PC-9 (cell line): ENCODE results near the gene CSF1R. TPM values are rescaled to one million over a fixed set of nuclear protein-coding genes. Genes with fewer than 3 reads are reported as not detected.

ENCODE experiments used
- BruUV-seq: library from RNA; stranded (reverse); fragments of 400-500 nt; replicated peaks from 2 replicates; lab custom pipeline; 2021; lab: Mats Ljungman, UMichigan
- CTCF ChIA-PET: fragments of 300-600 bp; sonication (Branson Sonifier 250); formaldehyde crosslinking; loops from one replicate; lab custom pipeline; 2022; ENCODE audit warnings: antibody characterized with exemption; lab: Charles Lee
- POLR2A ChIA-PET: fragments of 300-600 bp; sonication (Branson Sonifier 250); formaldehyde crosslinking; loops from one replicate; lab custom pipeline; 2022; ENCODE audit warnings: antibody characterized with exemption; ENCODE audit not compliant: unreplicated experiment; lab: Charles Lee
- DNase-seq, 2 experiments: peaks; one replicate each; pipeline versions ENCODE4 v3.0.0 to v3.0.0-alpha.2; 2015 to 2022; ENCODE audit warnings: mixed read lengths in 1 of 2
- H2AFZ ChIP-seq: fragments of 200-600 bp; sonication (generic); 2 replicates; pipeline ENCODE4 v1.8.1; 2017; ENCODE audit warnings: antibody characterized with exemption
- H3F3A ChIP-seq: fragments of 200-600 bp; sonication (generic); 2 replicates; pipeline ENCODE4 v1.8.1; 2017; ENCODE audit warnings: antibody characterized with exemption, mild to moderate bottlenecking, low read depth; ENCODE audit not compliant: insufficient read depth
- H3K27ac ChIP-seq: fragments of 200-600 bp; sonication (generic); 2 replicates; pipeline ENCODE4 v1.6.1; 2016; ENCODE audit warnings: mixed run types
- H3K27me3 ChIP-seq: fragments of 200-600 bp; sonication (generic); 2 replicates; pipeline ENCODE4 v1.6.1; 2016; ENCODE audit warnings: low read depth, mixed run types; ENCODE audit not compliant: insufficient read depth
- H3K36me3 ChIP-seq: fragments of 200-600 bp; sonication (generic); 2 replicates; pipeline ENCODE4 v1.6.1; 2016; ENCODE audit warnings: low read depth, mixed run types
- H3K4me1 ChIP-seq: fragments of 200-600 bp; sonication (generic); replicated peaks from 2 replicates; pipeline ENCODE4 v1.6.1; 2016; ENCODE audit warnings: mixed run types; ENCODE audit not compliant: insufficient read depth
- H3K4me2 ChIP-seq: fragments of 200-600 bp; sonication (generic); 2 replicates; pipeline ENCODE4 v1.6.1; 2017; ENCODE audit warnings: mixed run types
- H3K4me3 ChIP-seq: fragments of 200-600 bp; sonication (generic); 2 replicates; pipeline ENCODE4 v1.6.1; 2016; ENCODE audit warnings: mixed run types
- H3K79me2 ChIP-seq: fragments of 200-600 bp; sonication (generic); 2 replicates; pipeline ENCODE4 v1.6.1; 2017; ENCODE audit warnings: low read depth, mixed run types
- H3K9me2 ChIP-seq: fragments of 200-600 bp; sonication (generic); 2 replicates; pipeline ENCODE4 v1.8.1; 2017; ENCODE audit warnings: mild to moderate bottlenecking; ENCODE audit not compliant: insufficient read depth
- H3K9me3 ChIP-seq: fragments of 200-600 bp; sonication (generic); 2 replicates; pipeline ENCODE4 v1.8.1; 2016; ENCODE audit warnings: low read depth; ENCODE audit not compliant: insufficient read depth
- H4K20me1 ChIP-seq: fragments of 200-600 bp; sonication (generic); 2 replicates; pipeline ENCODE4 v1.8.1; 2017; ENCODE audit not compliant: insufficient read depth
- CTCF ChIP-seq: fragments of 200-600 bp; sonication (generic); conservative IDR thresholded peaks from 2 replicates; pipeline ENCODE4 v1.6.1; 2017; ENCODE audit warnings: mixed run types, antibody characterized with exemption, mild to moderate bottlenecking, moderate library complexity
- EZH2 ChIP-seq: fragments of 200-600 bp; sonication (generic); IDR thresholded peaks from 2 replicates; pipeline ENCODE4 v1.8.0; 2017; ENCODE audit warnings: antibody characterized with exemption, low read depth
- intact Hi-C: fragments of 100-400 bp; cut with micrococcal nuclease; formaldehyde crosslinking; loops from one replicate; pipeline ENCODE4 v1.10.0; 2022; ENCODE audit not compliant: unreplicated experiment
- total RNA-seq: library from RNA; stranded (reverse); gene quantifications from 2 replicates; pipeline ENCODE4 v1.2.3, GENCODE V29; 2021

CSF1R gene
- total RNA-seq, 1 experiment from 2014 or later = 0.72 TPM

GRCh38 chr5:150080696-150081435 lies 5.5 kb downstream of the CSF1R start:
- TF ChIP-seq CTCF = no peak
- TF ChIP-seq EZH2 = no peak
- no peak overlapping the region for H3K27ac ChIP-seq
- H3K27me3 ChIP-seq = peaks cover 12% of the 10 kb centered on the region; the same call in 1 of the 2 replicates
- no peaks in the 10 kb centered on the region for H4K20me1 ChIP-seq
- no peak overlapping the region for H3K4me2 ChIP-seq
- ChIA-PET CTCF (no interaction called here), POLR2A (no interaction called here)
- no peaks in the 10 kb centered on the region for H3K4me1 ChIP-seq
- H3K36me3 ChIP-seq = no peaks in the 10 kb centered on the region
- H3K4me3 ChIP-seq = no peak overlapping the region
- no TSS peak for BruUV-seq
- no peaks in the 10 kb centered on the region for H3K9me3 ChIP-seq
- no peak for DNase-seq
- intact Hi-C loops = no loop called here
- no peaks in the 10 kb centered on the region for H3K79me2 ChIP-seq
- no peaks in the 10 kb centered on the region for H3K9me2 ChIP-seq
- no peaks in the 10 kb centered on the region for H3F3A ChIP-seq
- no peak overlapping the region for H2AFZ ChIP-seq

- H3K27ac ChIP-seq = no peak overlapping the region
- intact Hi-C loops = no loop called here
- peaks cover 21% of the 10 kb centered on the region for H3K27me3 ChIP-seq
- ChIA-PET POLR2A (no interaction called here), CTCF (no interaction called here)
- no peak overlapping the region for H3K4me3 ChIP-seq
- BruUV-seq = no TSS peak
- no peak for TF ChIP-seq CTCF
- TF ChIP-seq EZH2 = no peak
- H3K79me2 ChIP-seq = no peaks in the 10 kb centered on the region
- DNase-seq = no peak
- H3K36me3 ChIP-seq = no peaks in the 10 kb centered on the region
- no peak overlapping the region for H3K4me2 ChIP-seq
- no peaks in the 10 kb centered on the region for H3K4me1 ChIP-seq
- no peak overlapping the region for H2AFZ ChIP-seq
- no peaks in the 10 kb centered on the region for H3K9me3 ChIP-seq
- H3K9me2 ChIP-seq = no peaks in the 10 kb centered on the region
- H4K20me1 ChIP-seq = no peaks in the 10 kb centered on the region
- no peaks in the 10 kb centered on the region for H3F3A ChIP-seq
These were observed 6.4 kb downstream of the CSF1R start for GRCh38 chr5:150079909-150080461.

- Histone ChIP-seq H3K4me1 (no peaks in the 10 kb centered on the region), H4K20me1 (no peaks in the 10 kb centered on the region), H3K4me2 (no peak overlapping the region), H3K9me3 (no peaks in the 10 kb centered on the region), H3F3A (no peaks in the 10 kb centered on the region), H3K27ac (no peak overlapping the region), H3K27me3 (peaks cover 27% of the 10 kb centered on the region), H2AFZ (no peak overlapping the region), H3K36me3 (no peaks in the 10 kb centered on the region), H3K9me2 (no peaks in the 10 kb centered on the region), H3K79me2 (no peaks in the 10 kb centered on the region), H3K4me3 (no peak overlapping the region)
- BruUV-seq = no TSS peak
- CTCF ChIA-PET = no interaction called here
- TF ChIP-seq EZH2 = no peak
- no peak for TF ChIP-seq CTCF
- intact Hi-C loops = no loop called here
- POLR2A ChIA-PET = no interaction called here
- DNase-seq = no peak
These were observed 7.3 kb downstream of the CSF1R start for GRCh38 chr5:150078802-150079689.
